H1 (cell line): ENCODE results near the gene ARNT2. TPM values are rescaled to one million over a fixed set of nuclear protein-coding genes. Genes with fewer than 3 reads are reported as not detected.
A peak's percentile ranks its signal among the peaks of the same experiment; 100 is the strongest.

Experiments
- CTCF ChIA-PET: fragments of 300-600 bp; sonication (Branson Sonifier 250); formaldehyde crosslinking; loops from one replicate; lab custom pipeline; 2021; ENCODE audit not compliant: partially characterized antibody; lab: Charles Lee
- POLR2A ChIA-PET: fragments of 300-600 bp; sonication (Branson Sonifier 250); formaldehyde crosslinking; loops from one replicate; lab custom pipeline; 2021; ENCODE audit warnings: inconsistent platforms; ENCODE audit not compliant: partially characterized antibody; lab: Charles Lee
- DNase-seq, 2 experiments: peaks; one replicate each; pipeline versions ENCODE4 v3.0.0 to v3.0.0-alpha.2; 2010 to 2022; ENCODE audit warnings: low spot score in 2 of 2, low read depth in 1 of 2, mixed read lengths in 1 of 2
- FAIRE-seq: peaks from 2 replicates; lab custom pipeline; 2011; peaks lifted over from hg19 to GRCh38; lab: Jason Lieb, UNC
- H2AFZ ChIP-seq: 2 replicates; pipeline ENCODE4 v1.8.1; 2012; ENCODE audit warnings: low read length, inconsistent platforms
- H2AK5ac ChIP-seq: 2 replicates; pipeline ENCODE4 v1.6.1; 2013; ENCODE audit warnings: low read depth, low read length
- H2BK120ac ChIP-seq: replicated peaks from 2 replicates; pipeline ENCODE3; 2013; ENCODE audit warnings: low read depth, low read length, inconsistent platforms
- H2BK12ac ChIP-seq: 2 replicates; pipeline ENCODE4 v1.6.1; 2013; ENCODE audit warnings: low read depth, low read length
- H2BK15ac ChIP-seq: 2 replicates; pipeline ENCODE4 v1.6.1; 2013; ENCODE audit warnings: low read length
- H2BK20ac ChIP-seq: 2 replicates; pipeline ENCODE4 v1.6.1; 2013; ENCODE audit warnings: low read length
- H2BK5ac ChIP-seq: 2 replicates; pipeline ENCODE4 v1.6.1; 2013; ENCODE audit warnings: low read depth, low read length
- H3K14ac ChIP-seq: 2 replicates; pipeline ENCODE4 v1.6.1; 2013; ENCODE audit warnings: inconsistent platforms; ENCODE audit not compliant: insufficient read length
- H3K18ac ChIP-seq: 2 replicates; pipeline ENCODE4 v1.6.1; 2013; ENCODE audit warnings: low read length; ENCODE audit errors: extremely low read depth
- H3K23ac ChIP-seq: 2 replicates; pipeline ENCODE4 v1.6.1; 2013; ENCODE audit warnings: inconsistent platforms; ENCODE audit not compliant: insufficient read length
- H3K23me2 ChIP-seq: 2 replicates; pipeline ENCODE4 v1.6.1; 2013; ENCODE audit warnings: low read depth, low read length
- H3K27ac ChIP-seq: 2 replicates; pipeline ENCODE4 v1.6.1; 2011; ENCODE audit warnings: low read depth, low read length, inconsistent platforms
- H3K27me3 ChIP-seq, 4 experiments: replicated peaks in 1 of 4; 1 replicate in 1 of 4; 2 replicates in 3 of 4; pipeline versions ENCODE4 v1.6.1 to v1.8.1; 2011 to 2013; ENCODE audit warnings: low read length in 3 of 4, mild to moderate bottlenecking in 3 of 4, inconsistent platforms in 2 of 4, mixed read lengths in 2 of 4, moderate library complexity in 1 of 4; ENCODE audit not compliant: control insufficient read depth in 3 of 4, insufficient read depth in 3 of 4; ENCODE audit errors: extremely low read depth in 1 of 4
- H3K36me3 ChIP-seq, 4 experiments: 2 replicates each; pipeline versions ENCODE4 v1.6.1 to v1.8.1; 2011 to 2013; ENCODE audit warnings: mild to moderate bottlenecking in 4 of 4, low read length in 3 of 4, moderate library complexity in 2 of 4, control low read depth in 1 of 4, inconsistent platforms in 1 of 4; ENCODE audit not compliant: insufficient read depth in 4 of 4, control insufficient read depth in 2 of 4
- H3K4ac ChIP-seq: replicated peaks from 2 replicates; pipeline ENCODE3; 2013; ENCODE audit warnings: low read length, low read depth, mixed read lengths, inconsistent platforms; ENCODE audit not compliant: insufficient read length
- H3K4me1 ChIP-seq, 4 experiments: replicated peaks in 1 of 4; 1 replicate in 1 of 4; 2 replicates in 3 of 4; pipeline versions ENCODE4 v1.6.1 to v1.8.1; 2011 to 2013; ENCODE audit warnings: low read length in 3 of 4, inconsistent platforms in 2 of 4, mixed read lengths in 1 of 4; ENCODE audit not compliant: insufficient read depth in 4 of 4, control insufficient read depth in 3 of 4
- H3K4me2 ChIP-seq, 2 experiments: 2 replicates each; pipeline versions ENCODE4 v1.6.1 to v1.8.1; 2011 to 2013; ENCODE audit warnings: low read depth in 2 of 2, low read length in 2 of 2, control low read depth in 1 of 2, inconsistent platforms in 1 of 2, mild to moderate bottlenecking in 1 of 2; ENCODE audit not compliant: insufficient read depth in 1 of 2
- H3K4me3 ChIP-seq, 4 experiments: fragments of 200-600, 300-600 bp in 1 of 4; sonication (generic), shearing (Covaris generic), sonication (Bioruptor Twin) in 1 of 4; 2 replicates each; pipeline versions ENCODE4 v1.5.1 to v1.8.1; 2011 to 2016; ENCODE audit warnings: low read length in 4 of 4, low read depth in 3 of 4, control low read depth in 2 of 4, inconsistent platforms in 2 of 4, mild to moderate bottlenecking in 2 of 4, mixed read lengths in 1 of 4, moderate library complexity in 1 of 4; ENCODE audit not compliant: insufficient read depth in 2 of 4; ENCODE audit errors: extremely low read depth in 1 of 4
- H3K56ac ChIP-seq: replicated peaks from 2 replicates; pipeline ENCODE3; 2013; ENCODE audit warnings: low read depth, mild to moderate bottlenecking, mixed read lengths, low read length, inconsistent platforms; ENCODE audit not compliant: insufficient read length
- H3K79me1 ChIP-seq: 2 replicates; pipeline ENCODE4 v1.6.1; 2013; ENCODE audit warnings: low read depth, low read length, control low read depth
- H3K79me2 ChIP-seq, 2 experiments: 2 replicates each; pipeline versions ENCODE4 v1.6.1 to v1.8.1; 2012 to 2013; ENCODE audit warnings: low read length in 2 of 2, mild to moderate bottlenecking in 2 of 2, inconsistent platforms in 1 of 2; ENCODE audit not compliant: insufficient read depth in 2 of 2, control insufficient read depth in 1 of 2
- H3K9ac ChIP-seq, 4 experiments: replicated peaks in 1 of 4; 1 replicate in 1 of 4; 2 replicates in 3 of 4; pipeline versions ENCODE4 v1.6.1 to v1.8.1; 2011 to 2013; ENCODE audit warnings: low read depth in 3 of 4, low read length in 3 of 4, control low read depth in 2 of 4, mild to moderate bottlenecking in 2 of 4, moderate library complexity in 2 of 4, inconsistent platforms in 1 of 4; ENCODE audit errors: extremely low read depth in 1 of 4
- H3K9me3 ChIP-seq, 2 experiments: 2 replicates each; pipeline versions ENCODE4 v1.6.1 to v1.8.1; 2012 to 2013; ENCODE audit warnings: mild to moderate bottlenecking in 2 of 2, moderate library complexity in 2 of 2, control low read depth in 1 of 2, inconsistent platforms in 1 of 2, low read depth in 1 of 2, low read length in 1 of 2, mixed read lengths in 1 of 2; ENCODE audit not compliant: insufficient read depth in 2 of 2
- H4K20me1 ChIP-seq, 2 experiments: replicated peaks in 1 of 2; 2 replicates each; pipeline versions ENCODE3 to v1.8.1; 2011 to 2013; ENCODE audit warnings: inconsistent platforms in 2 of 2, low read length in 2 of 2, mild to moderate bottlenecking in 1 of 2; ENCODE audit not compliant: insufficient read depth in 2 of 2, control insufficient read depth in 1 of 2
- H4K5ac ChIP-seq: 2 replicates; pipeline ENCODE4 v1.6.1; 2013; ENCODE audit warnings: low read length, low read depth, mixed read lengths, inconsistent platforms; ENCODE audit not compliant: insufficient read length
- H4K8ac ChIP-seq: 2 replicates; pipeline ENCODE4 v1.8.0; 2013; ENCODE audit warnings: mild to moderate bottlenecking, moderate library complexity, low read length, inconsistent platforms; ENCODE audit not compliant: insufficient read depth; ENCODE audit errors: extremely low read depth
- H4K91ac ChIP-seq: replicated peaks from 2 replicates; pipeline ENCODE3; 2013; ENCODE audit warnings: low read length, mixed read lengths, inconsistent platforms; ENCODE audit not compliant: insufficient read length
- ATF2 ChIP-seq: IDR thresholded peaks from 2 replicates; pipeline ENCODE4 v1.6.1; 2012; ENCODE audit warnings: low read length, inconsistent platforms
- WGBS, 2 experiments: shearing (Covaris generic) in 1 of 2; methylation state at CpG; one replicate each; pipeline versions ENCODE4 v1.1.6 to v1.1.7; 2013 to 2015; ENCODE audit warnings: low lambda C conversion rate in 2 of 2, mixed read lengths in 2 of 2, inconsistent platforms in 1 of 2, low coverage in 1 of 2, missing lambda C conversion rate in 1 of 2; ENCODE audit not compliant: insufficient replicate concordance in 2 of 2, insufficient coverage in 1 of 2, insufficient read length in 1 of 2; ENCODE audit errors: extremely low coverage in 1 of 2, missing lambda C conversion rate in 1 of 2; 5-methylcytosine and 5-hydroxymethylcytosine counted together
- polyA plus RNA-seq, 7 experiments: library from polyadenylated mRNA; depleted of rRNA in 3 of 7; stranded (reverse) in 5 of 7; unstranded in 2 of 7; fragments of >200 nt in 5 of 7; fragments of 200-250 nt in 2 of 7; gene quantifications; 1 replicate in 5 of 7; 2 replicates in 1 of 7; 4 replicates in 1 of 7; pipeline versions ENCODE4 v1.2.1 to v1.2.3, GENCODE V29; 2011 to 2013; ENCODE audit warnings: missing spikeins in 2 of 7, mixed read lengths in 2 of 7
- total RNA-seq: library from RNA; stranded (reverse); fragmentation: NEBNext Ultra II Directional; extraction: Animal tissue kit (Norgen Biotek cat#: 25700); gene quantifications from 2 replicates; pipeline ENCODE4 v1.2.1, GENCODE V29; 2021

Gene ARNT2
- total and polyA plus RNA-seq, 2 of the 8 experiments (the other 6 are each of a cell fraction or from before 2014, with no cell fraction given) = 9.5 to 14.6 TPM

DNA sequence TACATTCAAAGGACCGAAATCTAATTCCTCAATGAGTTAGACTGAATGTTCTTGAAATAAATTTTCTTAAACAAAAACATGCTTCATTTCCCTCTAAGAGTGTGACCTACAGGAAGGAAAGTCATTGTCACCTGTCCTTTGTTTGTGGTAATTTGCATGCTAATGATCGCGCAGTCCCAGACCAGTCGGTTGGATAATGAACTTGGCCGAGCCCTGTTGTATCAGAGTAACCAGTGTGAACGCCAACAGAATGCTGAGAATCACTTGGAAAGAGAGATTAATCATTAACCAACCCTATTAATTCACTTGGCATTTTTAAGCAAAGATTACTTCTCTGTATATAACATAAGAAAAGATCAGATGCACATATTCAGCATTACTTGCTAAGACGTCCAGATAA, 8.1 kb upstream of the ARNT2 start:
- CTCF ChIA-PET = interaction anchor here (0.7 kb wide), 1 partner anchor 541 kb away, joined by 3 read pairs; no protein-coding TSS in a partner anchor
- TF ChIP-seq ATF2 = no peak

More for the DNA sequence above, 8.1 kb upstream of the ARNT2 start:
- H3K23ac ChIP-seq = no peak overlapping the region
- no peaks in the 10 kb centered on the region for H3K23me2 ChIP-seq
- no peak overlapping the region for H3K56ac ChIP-seq
- H2BK12ac ChIP-seq = no peak overlapping the region
- no peak overlapping the region for H4K91ac ChIP-seq
- no peak overlapping the region for H3K4me3 ChIP-seq
- FAIRE-seq (peak; percentile 55), DNase-seq (no peak)
- no peak overlapping the region for H3K9ac ChIP-seq
- H2BK120ac ChIP-seq = no peak overlapping the region
- H3K27ac ChIP-seq = no peak overlapping the region
- no peak overlapping the region for H2BK20ac ChIP-seq
- H3K4me1 ChIP-seq = peaks cover 0 to 4% (median under 1%) of the 10 kb centered on the region in 4 experiments; a peak in 3 of 7 replicates
- POLR2A ChIA-PET = no interaction called here
- no peaks in the 10 kb centered on the region for H3K27me3 ChIP-seq
- H2BK15ac ChIP-seq = no peak overlapping the region
- no peak overlapping the region for H2AFZ ChIP-seq
- no peak overlapping the region for H3K4ac ChIP-seq
- H4K8ac ChIP-seq = no peak overlapping the region
- no peak overlapping the region for H3K18ac ChIP-seq
- H4K20me1 ChIP-seq = no peaks in the 10 kb centered on the region
- H2AK5ac ChIP-seq = no peak overlapping the region
- no peaks in the 10 kb centered on the region for H3K9me3 ChIP-seq
- 63% methylated on average over 7 of the region's 7 CpGs; no CpG with 5 or more reads in 1 of the 2 experiments for WGBS, 2 experiments
- H3K4me2 ChIP-seq = no peak overlapping the region
- H3K36me3 ChIP-seq = no peaks in the 10 kb centered on the region
- H3K14ac ChIP-seq = no peak overlapping the region
- H3K79me1 ChIP-seq = no peaks in the 10 kb centered on the region; the same call in 1 of the 2 replicates
- H4K5ac ChIP-seq = no peak overlapping the region
- no peak overlapping the region for H2BK5ac ChIP-seq
- no peaks in the 10 kb centered on the region for H3K79me2 ChIP-seq
